Uterus (tissue), 4 donors: ENCODE measurements around the gene SLC7A5. TPM values are rescaled to one million over a fixed set of nuclear protein-coding genes. Genes with fewer than 3 reads are reported as not detected.
"Not testable (repeated sequence)": the region's sequence is repeated elsewhere in the genome, so short reads cannot be mapped to it uniquely, and the experiment has no call there.

Source experiments
- DNase-seq, 2 donors: peaks; one replicate each; pipeline ENCODE4 v3.0.0-alpha.2; 2019 to 2020
- H3K27ac ChIP-seq, 2 donors: fragments of 200-600 bp; sonication (generic); 1 replicate in 1 of 2; 2 replicates in 1 of 2; pipeline ENCODE4 v1.5.1; 2016 to 2018
- H3K27me3 ChIP-seq, 2 donors: fragments of 200-600 bp; sonication (generic); one replicate each; pipeline ENCODE4 v1.5.1; 2018 to 2019; ENCODE audit warnings: control low read depth in 1 of 2
- H3K36me3 ChIP-seq, 2 donors: fragments of 200-600 bp; sonication (generic); one replicate each; pipeline ENCODE4 v1.5.1; 2019; ENCODE audit warnings: control low read depth in 1 of 2
- H3K4me1 ChIP-seq, 2 donors: fragments of 200-600 bp; sonication (generic); one replicate each; pipeline ENCODE4 v1.5.1; 2018 to 2019; ENCODE audit warnings: control low read depth in 1 of 2
- H3K4me3 ChIP-seq, 2 donors: fragments of 200-600 bp; sonication (generic); 1 replicate in 1 of 2; 2 replicates in 1 of 2; pipeline ENCODE4 v1.5.1; 2018 to 2019; ENCODE audit warnings: mild to moderate bottlenecking in 1 of 2
- H3K9me3 ChIP-seq, 2 donors: fragments of 200-600 bp; sonication (generic); one replicate each; pipeline ENCODE4 v1.5.1; 2019; ENCODE audit warnings: control low read depth in 1 of 2
- POLR2A ChIP-seq, 2 donors: fragments of 450-650 bp; IDR thresholded peaks; one replicate each; pipeline ENCODE4 v1.6.1; 2016; ENCODE audit warnings: antibody characterized with exemption in 2 of 2, mild to moderate bottlenecking in 1 of 2, moderate library complexity in 1 of 2
- intact Hi-C: fragments of 100-400 bp; cut with DNase I; formaldehyde crosslinking; loops from one replicate; pipeline ENCODE4 v1.15.1; 2023; ENCODE audit warnings: low total_unique reads
- total RNA-seq, 4 donors: library from RNA; depleted of rRNA in 3 of 4; stranded (reverse); fragments of >200 nt in 3 of 4; gene quantifications; one replicate each; pipeline versions ENCODE4 v1.1.0 to v1.2.4, GENCODE V29; 2014 to 2023
- TF ChIP-seq, protein P1 (sequence below), 4 experiments: fragments of 200-600 bp in 2 of 4; fragments of 450-650 bp in 2 of 4; sonication (generic) in 2 of 4; IDR thresholded peaks; one replicate each; pipeline ENCODE4 v1.5.1; 2016 to 2019; ENCODE audit warnings: antibody characterized with exemption in 4 of 4, mild to moderate bottlenecking in 2 of 4, moderate library complexity in 1 of 4
- donor health status: DM: yes; HTN: yes; CAD: no.

SLC7A5 gene
- total RNA-seq, 4 donors from 2014 or later: 0.88 to 2.0 (median 1.3) TPM; not detected in 1

- Histone ChIP-seq H3K4me1 (no peaks in the 10 kb centered on the region), H3K9me3 (no peaks in the 10 kb centered on the region), H3K4me3 (no peak overlapping the region), H3K27ac (no peak overlapping the region), H3K36me3 (no peaks in the 10 kb centered on the region), H3K27me3 (no peaks in the 10 kb centered on the region)
- DNase-seq: no peak
- TF ChIP-seq, protein P1, sequence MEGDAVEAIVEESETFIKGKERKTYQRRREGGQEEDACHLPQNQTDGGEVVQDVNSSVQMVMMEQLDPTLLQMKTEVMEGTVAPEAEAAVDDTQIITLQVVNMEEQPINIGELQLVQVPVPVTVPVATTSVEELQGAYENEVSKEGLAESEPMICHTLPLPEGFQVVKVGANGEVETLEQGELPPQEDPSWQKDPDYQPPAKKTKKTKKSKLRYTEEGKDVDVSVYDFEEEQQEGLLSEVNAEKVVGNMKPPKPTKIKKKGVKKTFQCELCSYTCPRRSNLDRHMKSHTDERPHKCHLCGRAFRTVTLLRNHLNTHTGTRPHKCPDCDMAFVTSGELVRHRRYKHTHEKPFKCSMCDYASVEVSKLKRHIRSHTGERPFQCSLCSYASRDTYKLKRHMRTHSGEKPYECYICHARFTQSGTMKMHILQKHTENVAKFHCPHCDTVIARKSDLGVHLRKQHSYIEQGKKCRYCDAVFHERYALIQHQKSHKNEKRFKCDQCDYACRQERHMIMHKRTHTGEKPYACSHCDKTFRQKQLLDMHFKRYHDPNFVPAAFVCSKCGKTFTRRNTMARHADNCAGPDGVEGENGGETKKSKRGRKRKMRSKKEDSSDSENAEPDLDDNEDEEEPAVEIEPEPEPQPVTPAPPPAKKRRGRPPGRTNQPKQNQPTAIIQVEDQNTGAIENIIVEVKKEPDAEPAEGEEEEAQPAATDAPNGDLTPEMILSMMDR (IDR thresholded peaks at IDR 0.05): no peak
- TF ChIP-seq POLR2A (IDR thresholded peaks at IDR 0.05): no peak
- intact Hi-C loops: loop anchor here (5.0 kb wide), 1 partner anchor 98 kb away; no protein-coding TSS in a partner anchor
Measured at GRCh38 chr16:87874639-87875427, 5.5 kb upstream of the SLC7A5 start.

DNA sequence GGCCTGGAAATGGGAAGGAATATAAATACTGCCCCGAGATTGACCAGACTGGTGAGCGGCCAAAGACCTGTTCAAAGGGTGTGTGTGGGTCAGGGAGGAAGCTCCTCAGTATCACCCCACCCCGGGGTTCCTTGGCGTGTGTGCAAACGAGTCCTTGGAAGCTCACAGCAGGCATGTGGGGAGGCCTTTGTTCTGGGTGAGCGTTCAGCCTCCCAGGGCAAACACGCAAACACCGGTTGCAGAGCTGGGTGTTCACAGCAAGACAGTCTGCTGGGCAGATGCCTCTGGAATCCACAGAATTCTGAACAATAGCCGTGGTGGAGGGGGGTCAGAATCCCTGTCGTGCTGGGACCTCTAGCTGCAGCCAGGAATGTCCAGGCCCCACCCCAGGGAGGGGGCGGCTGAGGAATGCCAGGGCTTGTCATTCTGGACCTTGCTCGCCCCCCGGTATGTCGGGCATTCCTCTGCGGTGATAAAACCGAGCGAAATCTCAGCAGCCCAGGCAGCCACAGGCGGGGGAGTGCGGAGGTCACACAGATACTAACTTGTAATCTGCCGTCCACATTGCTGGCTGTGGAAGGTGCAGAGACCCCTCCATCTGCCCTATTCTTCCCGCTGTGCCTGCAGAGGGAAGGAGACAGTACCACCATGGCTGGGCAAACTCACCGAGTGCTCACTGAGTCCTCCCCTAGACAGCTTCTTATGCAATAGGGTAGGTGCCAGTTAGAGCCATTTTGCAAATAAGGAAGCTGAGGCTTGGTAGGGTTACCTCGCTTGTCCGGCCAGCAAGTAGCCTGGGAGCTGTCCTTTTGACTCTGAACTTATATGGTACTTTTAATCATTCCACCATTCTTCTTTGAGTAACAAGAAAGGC lies 1.3 kb upstream of the SLC7A5 start:
- not testable (repeated sequence) for H3K4me3 ChIP-seq, DNase-seq, H3K36me3 ChIP-seq, H3K27me3 ChIP-seq, H3K9me3 ChIP-seq, H3K27ac ChIP-seq, H3K4me1 ChIP-seq
- intact Hi-C loops: loop anchor here (5.0 kb wide), 1 partner anchor 93 kb away; no protein-coding TSS in a partner anchor

DNA sequence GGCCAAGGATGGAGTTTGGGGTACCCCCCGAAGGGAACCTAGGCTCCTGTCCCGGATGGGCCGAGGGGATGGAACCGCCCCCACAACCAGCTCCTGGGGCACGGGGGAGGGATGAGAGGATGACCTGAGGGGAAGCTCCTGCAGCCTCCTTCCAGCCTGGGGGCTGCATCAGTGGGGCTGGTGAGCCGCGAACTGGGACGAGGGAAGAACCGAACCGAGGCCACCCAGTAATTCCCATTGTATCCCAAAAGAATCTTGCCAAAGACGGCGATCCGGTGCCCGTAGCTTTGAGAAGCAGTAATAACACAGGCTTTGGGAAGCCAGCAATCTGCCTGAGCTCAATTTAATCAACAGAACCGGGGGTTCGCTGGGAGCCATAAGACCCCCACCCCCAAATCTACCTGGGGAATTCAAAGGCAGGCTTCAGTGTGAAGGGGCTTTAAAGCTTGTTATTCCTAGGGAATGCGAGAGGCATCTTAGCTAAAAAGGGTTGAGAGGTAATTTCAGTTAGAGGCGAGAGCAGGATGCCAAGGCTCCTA lies 641 bp upstream of the SLC7A5 start:
- not testable (repeated sequence) for H3K27ac ChIP-seq, H3K4me3 ChIP-seq, H3K36me3 ChIP-seq, DNase-seq, H3K27me3 ChIP-seq, H3K9me3 ChIP-seq, H3K4me1 ChIP-seq
- intact Hi-C loops: loop anchor here (5.0 kb wide), 1 partner anchor 93 kb away; no protein-coding TSS in a partner anchor

DNA sequence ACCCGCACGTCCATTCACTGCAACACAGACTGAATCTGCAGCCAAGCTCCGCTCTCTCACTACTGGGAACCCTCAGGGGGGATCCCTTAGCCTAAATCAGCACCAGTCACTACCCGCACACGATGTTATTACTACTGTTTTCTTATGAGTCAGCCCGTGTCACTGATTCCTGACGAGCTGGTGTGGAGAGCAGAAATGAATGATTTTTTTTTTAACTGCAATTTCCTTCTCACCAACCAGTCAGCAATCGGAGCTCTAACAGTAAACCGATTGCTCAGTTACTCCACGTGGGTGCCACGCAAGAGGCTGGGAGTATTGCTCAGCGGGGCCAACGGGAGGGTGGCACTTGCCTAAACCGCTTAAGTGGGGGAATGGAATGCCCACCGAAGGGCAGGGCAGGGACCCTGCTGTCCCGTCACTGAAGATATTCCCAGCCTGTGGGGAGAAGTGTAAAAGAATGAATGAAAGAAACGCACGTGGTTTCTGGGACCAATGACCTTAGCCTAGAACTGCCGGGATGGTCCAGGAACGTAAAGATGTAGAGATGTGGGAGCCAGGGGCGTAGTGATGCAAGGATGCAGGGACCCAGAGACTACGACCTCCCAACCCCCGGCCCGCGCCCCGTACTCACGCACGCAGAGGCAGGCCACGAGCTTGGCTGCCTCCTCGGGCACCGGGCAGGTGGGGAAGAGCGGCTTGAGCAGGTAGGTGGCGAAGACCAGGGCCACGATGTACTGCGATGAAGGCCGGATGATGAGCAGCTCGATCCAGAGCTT lies 865 bp downstream of the SLC7A5 start:
- H3K36me3 ChIP-seq, H3K27ac ChIP-seq, H3K4me1 ChIP-seq, intact Hi-C loops, DNase-seq, H3K27me3 ChIP-seq, H3K9me3 ChIP-seq: not testable (repeated sequence)
- peak overlapping the region; percentile 16 to 21 for H3K4me3 ChIP-seq

- H3K4me3 ChIP-seq, DNase-seq, H3K27ac ChIP-seq, H3K4me1 ChIP-seq, H3K27me3 ChIP-seq, H3K36me3 ChIP-seq, H3K9me3 ChIP-seq, intact Hi-C loops: not testable (repeated sequence)
Measured at GRCh38 chr16:87865902-87866555, 3.3 kb downstream of the SLC7A5 start.

- intact Hi-C loops: no loop called here
Measured at GRCh38 chr16:87864331-87864989, 4.8 kb downstream of the SLC7A5 start.

GRCh38 chr16:87863327-87863635 lies 6.0 kb downstream of the SLC7A5 start:
- intact Hi-C loops, H3K36me3 ChIP-seq, H3K4me1 ChIP-seq, H3K9me3 ChIP-seq, H3K4me3 ChIP-seq, H3K27ac ChIP-seq, DNase-seq, H3K27me3 ChIP-seq: not testable (repeated sequence)

More at GRCh38 chr16:87864331-87864989, 4.8 kb downstream of the SLC7A5 start:
- no peaks in the 10 kb centered on the region for H3K36me3 ChIP-seq
- peaks cover 0 to 5% of the 10 kb centered on the region in 2 donors for H3K4me1 ChIP-seq
- no peak for DNase-seq
- no peak overlapping the region for H3K4me3 ChIP-seq
- no peak overlapping the region for H3K27ac ChIP-seq
- no peak for TF ChIP-seq POLR2A (IDR thresholded peaks at IDR 0.05)
- TF ChIP-seq, protein P1 (IDR thresholded peaks at IDR 0.05): no peak
- H3K27me3 ChIP-seq: no peaks in the 10 kb centered on the region
- no peaks in the 10 kb centered on the region for H3K9me3 ChIP-seq

DNA sequence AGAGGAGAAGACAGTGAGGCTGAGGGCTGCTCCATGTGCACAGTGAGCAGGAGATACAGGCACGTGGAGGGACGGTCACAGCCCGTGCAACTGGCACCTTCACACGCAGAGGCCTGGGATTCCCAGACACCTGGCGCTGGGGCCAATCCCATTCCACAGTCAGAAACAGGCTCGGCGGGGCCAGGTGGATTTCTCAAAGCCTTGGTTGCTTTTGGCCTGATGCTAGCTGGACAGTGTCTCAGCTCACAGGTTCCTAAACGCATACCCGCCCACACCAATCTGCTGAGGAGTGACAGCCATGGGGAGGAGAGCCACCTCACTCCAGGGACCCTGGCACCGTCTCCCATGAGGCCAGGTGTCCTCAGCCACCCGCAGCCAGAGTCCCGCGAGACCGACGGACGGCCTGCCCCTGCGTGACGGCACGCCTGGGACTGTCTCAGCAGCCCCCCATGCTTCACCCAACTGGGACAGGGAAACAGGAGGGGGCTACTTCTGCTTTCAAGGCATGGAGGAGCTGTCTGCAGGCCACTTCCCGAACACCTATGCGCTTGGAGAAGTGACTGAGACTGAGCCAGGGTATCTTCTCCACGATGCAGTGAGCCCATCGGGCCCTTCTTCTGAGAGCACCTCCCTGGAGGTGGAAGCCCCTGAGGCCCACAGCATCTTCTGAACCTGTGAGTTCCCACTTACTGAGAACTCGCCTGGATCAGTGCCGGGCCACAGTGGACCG lies 6.5 kb downstream of the SLC7A5 start:
- not testable (repeated sequence) for H3K27ac ChIP-seq

More for the DNA sequence above, 6.5 kb downstream of the SLC7A5 start:
- DNase-seq, H3K4me1 ChIP-seq, H3K9me3 ChIP-seq, H3K27me3 ChIP-seq, H3K4me3 ChIP-seq, H3K36me3 ChIP-seq, intact Hi-C loops: not testable (repeated sequence)
